K562 (cell line): Measurements from ENCODE around the gene HPCAL1. TPM values are rescaled to one million over a fixed set of nuclear protein-coding genes. Genes with fewer than 3 reads are reported as not detected.

ENCODE experiments used
- MAFF ChIP-seq: IDR thresholded peaks from 2 replicates; pipeline ENCODE4 v1.6.1; 2012; ENCODE audit warnings: low read length, improper control_type of control experiment
- SMAD2 ChIP-seq: fragments of 150-350 bp; IDR thresholded peaks from 2 replicates; pipeline ENCODE4 v1.6.1; 2014; ENCODE audit warnings: low read depth, mild to moderate bottlenecking, low read length
- SNRNP70 ChIP-seq: fragments of 200-400 bp; formaldehyde crosslinking; optimal IDR thresholded peaks from 2 replicates; pipeline ENCODE3; 2017; ENCODE audit warnings: low read depth, low read length
- SRF ChIP-seq, 2 experiments: fragments of 250-450, 450-650 bp in 1 of 2; sonication (Bioruptor Pico) in 1 of 2; sonication (generic) in 1 of 2; formaldehyde crosslinking; IDR thresholded peaks; 2 replicates each; pipeline versions ENCODE4 v1.5.0 to v1.5.1; 2020 to 2022; ENCODE audit warnings: mild to moderate bottlenecking in 1 of 2, missing genetic modification reagents in 1 of 2
- ZNF175 ChIP-seq: fragments of 200-800 bp; sonication (Bioruptor generic); IDR thresholded peaks from 2 replicates; pipeline ENCODE4 v1.6.1; 2016; ENCODE audit warnings: low read depth, mild to moderate bottlenecking, missing genetic modification characterization, missing compliant biosample characterization
- ZNF707 ChIP-seq: fragments of 250-450 bp; sonication (Bioruptor Pico); conservative IDR thresholded peaks from 2 replicates; pipeline ENCODE4 v1.8.0; 2022; ENCODE audit warnings: inconsistent platforms, mild to moderate bottlenecking, moderate library complexity
- polyA plus RNA-seq, 8 experiments: library from polyadenylated mRNA; depleted of rRNA in 4 of 8; stranded (reverse) in 5 of 8; unstranded in 3 of 8; fragments of >200 nt; fragmentation: Nextera tagmentation in 2 of 8; fragmentation: Illumina TruSeq in 1 of 8; extraction: Ambion mirVana in 2 of 8; extraction: Trizol in 1 of 8; gene quantifications; 2 replicates each; pipeline versions ENCODE4 v1.2.1 to v1.2.3, GENCODE V29; 2011 to 2014; ENCODE audit warnings: inconsistent platforms in 1 of 8, missing spikeins in 1 of 8
- total RNA-seq, 7 experiments: library from RNA; depleted of rRNA in 6 of 7; stranded (reverse); fragments of >200 nt in 6 of 7; fragmentation: Illumina TruSeq in 2 of 7; extraction: Trizol in 2 of 7; gene quantifications; 2 replicates each; pipeline versions ENCODE4 v1.2.1 to v1.2.3, GENCODE V29; 2011 to 2021; ENCODE audit warnings: low replicate concordance in 1 of 7
- TF ChIP-seq, protein P1 (sequence below): fragments of 250-450 bp; sonication (Bioruptor Pico); IDR thresholded peaks from 2 replicates; pipeline ENCODE4 v1.5.0; 2021; ENCODE audit warnings: mild to moderate bottlenecking, moderate library complexity
- TF ChIP-seq, protein P2 (sequence below): fragments of 250-450 bp; sonication (Bioruptor Pico); IDR thresholded peaks from 2 replicates; pipeline ENCODE4 v1.5.0; 2020; ENCODE audit warnings: mild to moderate bottlenecking

Gene HPCAL1
- total and polyA plus RNA-seq, 9 of the 15 experiments (the other 6 are each of a cell fraction or from before 2014, with no cell fraction given) = 2.7 to 65.5 (median 23.9) TPM

DNA sequence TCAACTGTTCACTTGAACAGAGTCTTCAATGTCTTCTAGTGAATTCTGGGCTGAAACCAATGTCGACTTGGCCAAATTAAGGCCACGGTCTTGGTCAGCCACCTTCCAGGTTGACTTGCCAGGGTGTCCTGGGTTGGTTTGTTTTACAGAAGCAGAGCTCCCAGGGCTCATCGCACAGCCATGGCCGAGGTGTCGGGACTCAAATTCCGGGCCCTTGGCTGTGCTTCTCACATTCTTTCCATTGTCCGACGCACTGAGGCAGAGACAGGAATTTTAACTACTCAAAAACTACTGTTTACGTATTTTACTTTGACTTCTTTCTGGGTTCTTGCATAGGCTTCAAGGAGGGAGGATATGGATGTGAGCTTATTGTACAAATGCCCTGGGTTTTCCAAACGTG lies 51.7 kb downstream of the HPCAL1 start (continued):
- TF ChIP-seq, protein P1, sequence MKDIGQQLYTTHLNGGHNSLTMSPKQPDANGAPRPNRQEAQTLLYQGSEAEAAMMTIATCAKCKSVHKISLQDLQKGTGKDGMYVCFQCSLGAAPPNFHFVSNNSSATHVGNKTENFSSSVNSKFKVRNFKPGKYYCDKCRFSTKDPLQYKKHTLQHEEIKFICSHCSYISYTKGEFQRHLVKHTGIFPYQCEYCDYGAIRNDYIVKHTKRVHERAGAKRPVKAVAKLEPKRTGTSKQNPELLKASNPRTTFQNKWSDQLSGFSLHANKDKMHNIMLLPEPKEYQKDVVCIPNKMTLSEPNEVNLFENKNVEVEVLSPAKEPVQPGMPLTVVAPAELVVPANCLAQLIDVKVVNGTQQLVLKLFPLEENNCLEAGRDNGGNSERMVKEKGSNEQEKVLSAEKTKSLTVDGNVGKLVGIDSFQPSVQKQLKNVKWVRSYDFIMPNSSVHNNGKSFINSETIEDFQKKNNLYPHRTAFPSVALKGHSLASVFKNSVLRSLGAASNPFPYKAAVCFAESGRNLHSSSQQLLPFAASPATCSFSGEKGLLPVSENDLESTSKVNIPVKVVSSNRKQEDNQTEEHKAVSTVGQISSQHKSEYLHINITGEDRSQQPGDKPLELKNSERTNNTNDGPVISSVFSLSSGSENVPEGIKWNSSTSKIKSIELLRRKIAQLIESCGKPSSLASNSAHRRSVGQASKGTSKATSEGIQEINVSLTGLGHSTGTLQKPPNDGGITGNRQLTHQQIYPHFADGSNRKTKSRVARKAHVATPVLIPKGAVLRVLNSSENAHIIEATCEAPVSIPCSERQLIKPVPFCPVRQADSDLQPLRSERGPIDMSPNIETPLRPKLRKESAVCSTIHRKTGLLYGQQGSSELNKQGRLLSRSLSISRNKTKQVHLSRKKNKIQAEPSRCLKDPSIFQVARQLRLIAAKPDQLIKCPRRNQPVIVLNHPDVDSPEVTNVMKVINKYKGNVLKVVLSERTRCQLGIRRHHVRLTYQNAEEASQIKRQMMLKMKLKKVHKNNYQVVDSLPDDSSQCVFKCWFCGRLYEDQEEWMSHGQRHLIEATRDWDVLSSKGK (CRISPR knock-in tag) = no peak
- no peak for TF ChIP-seq MAFF
- no peak for TF ChIP-seq SMAD2
- TF ChIP-seq ZNF175 (CRISPR knock-in tag) = no peak
- no peak for TF ChIP-seq SRF (CRISPR knock-in tag; IDR thresholded peaks at IDR 0.05)
- TF ChIP-seq ZNF707 (CRISPR knock-in tag) = no peak
- no peak for TF ChIP-seq SNRNP70
- TF ChIP-seq, protein P2, sequence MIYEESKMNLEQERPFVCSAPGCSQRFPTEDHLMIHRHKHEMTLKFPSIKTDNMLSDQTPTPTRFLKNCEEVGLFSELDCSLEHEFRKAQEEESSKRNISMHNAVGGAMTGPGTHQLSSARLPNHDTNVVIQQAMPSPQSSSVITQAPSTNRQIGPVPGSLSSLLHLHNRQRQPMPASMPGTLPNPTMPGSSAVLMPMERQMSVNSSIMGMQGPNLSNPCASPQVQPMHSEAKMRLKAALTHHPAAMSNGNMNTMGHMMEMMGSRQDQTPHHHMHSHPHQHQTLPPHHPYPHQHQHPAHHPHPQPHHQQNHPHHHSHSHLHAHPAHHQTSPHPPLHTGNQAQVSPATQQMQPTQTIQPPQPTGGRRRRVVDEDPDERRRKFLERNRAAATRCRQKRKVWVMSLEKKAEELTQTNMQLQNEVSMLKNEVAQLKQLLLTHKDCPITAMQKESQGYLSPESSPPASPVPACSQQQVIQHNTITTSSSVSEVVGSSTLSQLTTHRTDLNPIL (CRISPR knock-in tag) = no peak
